K562 (cell line): Measurements from ENCODE around the gene TPGS1. TPM values are rescaled to one million over a fixed set of nuclear protein-coding genes. Genes with fewer than 3 reads are reported as not detected.

Experiments
- AFF4 ChIP-seq: sonication (generic); formaldehyde crosslinking; IDR thresholded peaks from 2 replicates; pipeline ENCODE4 v1.8.0; 2023; ENCODE audit warnings: mild to moderate bottlenecking, missing genetic modification reagents
- CHD4 ChIP-seq: fragments of 200-600 bp; sonication (generic); IDR thresholded peaks from 3 replicates; pipeline ENCODE4 v1.6.1; 2012; ENCODE audit warnings: low read depth, mild to moderate bottlenecking, mixed read lengths, low read length, inconsistent platforms; ENCODE audit not compliant: insufficient read depth, insufficient replicate concordance, poor library complexity, severe bottlenecking
- DPF2 ChIP-seq: fragments of 450-650 bp; IDR thresholded peaks from 2 replicates; pipeline ENCODE4 v1.6.1; 2016
- KLF16 ChIP-seq: IDR thresholded peaks from 2 replicates; pipeline ENCODE4 v1.6.1; 2016; ENCODE audit warnings: antibody characterized with exemption
- MECOM ChIP-seq: fragments of 250-450 bp; sonication (Bioruptor Pico); IDR thresholded peaks from 2 replicates; pipeline ENCODE4 v1.8.0; 2022; ENCODE audit warnings: inconsistent platforms
- MLLT1 ChIP-seq, 2 experiments: fragments of 450-650 bp; IDR thresholded peaks; 2 replicates each; pipeline ENCODE4 v1.6.1; 2016
- NCOA1 ChIP-seq: fragments of 450-650 bp; IDR thresholded peaks from 2 replicates; pipeline ENCODE4 v1.6.1; 2016; ENCODE audit warnings: low read depth
- OTX1 ChIP-seq: fragments of 450-650 bp; formaldehyde crosslinking; IDR thresholded peaks from 2 replicates; pipeline ENCODE4 v1.4.0; 2022; ENCODE audit warnings: mild to moderate bottlenecking
- POLR3A ChIP-seq: IDR thresholded peaks from 2 replicates; pipeline ENCODE4 v1.6.1; 2011; ENCODE audit warnings: borderline replicate concordance, mild to moderate bottlenecking, moderate library complexity; ENCODE audit not compliant: insufficient read length, insufficient read depth; ENCODE audit errors: extremely low read depth
- RAD51 ChIP-seq: fragments of 450-650 bp; IDR thresholded peaks from 2 replicates; pipeline ENCODE4 v1.7.1; 2016; ENCODE audit warnings: low read depth, mild to moderate bottlenecking, borderline replicate concordance
- RBM22 ChIP-seq: fragments of 200-400 bp; formaldehyde crosslinking; IDR thresholded peaks from 2 replicates; pipeline ENCODE4 v1.6.1; 2018; ENCODE audit warnings: low read length, low read depth; ENCODE audit not compliant: poor library complexity, severe bottlenecking
- TEAD2 ChIP-seq: fragments of 450-650 bp; IDR thresholded peaks from 2 replicates; pipeline ENCODE4 v1.6.1; 2016; ENCODE audit warnings: missing genetic modification characterization, control low read depth, missing compliant biosample characterization
- ZNF699 ChIP-seq: fragments of 250-450 bp; sonication (Bioruptor Pico); IDR thresholded peaks from 2 replicates; pipeline ENCODE4 v1.8.0; 2021; ENCODE audit warnings: mild to moderate bottlenecking, moderate library complexity; ENCODE audit not compliant: insufficient replicate concordance
- polyA plus RNA-seq, 8 experiments: library from polyadenylated mRNA; depleted of rRNA in 4 of 8; stranded (reverse) in 5 of 8; unstranded in 3 of 8; fragments of >200 nt; fragmentation: Nextera tagmentation in 2 of 8; fragmentation: Illumina TruSeq in 1 of 8; extraction: Ambion mirVana in 2 of 8; extraction: Trizol in 1 of 8; gene quantifications; 2 replicates each; pipeline versions ENCODE4 v1.2.1 to v1.2.3, GENCODE V29; 2011 to 2014; ENCODE audit warnings: inconsistent platforms in 1 of 8, missing spikeins in 1 of 8
- total RNA-seq, 7 experiments: library from RNA; depleted of rRNA in 6 of 7; stranded (reverse); fragments of >200 nt in 6 of 7; fragmentation: Illumina TruSeq in 2 of 7; extraction: Trizol in 2 of 7; gene quantifications; 2 replicates each; pipeline versions ENCODE4 v1.2.1 to v1.2.3, GENCODE V29; 2011 to 2021; ENCODE audit warnings: low replicate concordance in 1 of 7
- TF ChIP-seq, protein P1 (sequence below): fragments of 450-650 bp; IDR thresholded peaks from 2 replicates; pipeline ENCODE4 v1.6.1; 2018; ENCODE audit warnings: mild to moderate bottlenecking, low read depth; ENCODE audit not compliant: partially characterized antibody
- TF ChIP-seq, protein P2 (sequence below): IDR thresholded peaks from 2 replicates; pipeline ENCODE4 v1.6.1; 2011; ENCODE audit warnings: borderline replicate concordance, low read depth, mild to moderate bottlenecking, moderate library complexity, low read length; ENCODE audit not compliant: insufficient read depth, poor library complexity, severe bottlenecking
- TF ChIP-seq, protein P3 (sequence below): fragments of 250-450 bp; sonication (Bioruptor Pico); IDR thresholded peaks from 2 replicates; pipeline ENCODE4 v1.8.0; 2021; ENCODE audit warnings: mild to moderate bottlenecking, moderate library complexity

The TPGS1 gene
- total and polyA plus RNA-seq, 9 of the 15 experiments (the other 6 are each of a cell fraction or from before 2014, with no cell fraction given), result 0.30 to 31.6 (median 1.2) TPM; not detected in 2

GRCh38 chr19:495402-496111, 11.7 kb upstream of the TPGS1 start (continued):
- no peak for TF ChIP-seq RBM22
- TF ChIP-seq MLLT1 (IDR thresholded peaks at IDR 0.05), result no peak
- TF ChIP-seq DPF2, result no peak
- TF ChIP-seq TEAD2 (tag), result no peak
- TF ChIP-seq KLF16, result peak; percentile 54; the same call in 1 of the 2 replicates
- TF ChIP-seq ZNF699, result no peak
- TF ChIP-seq NCOA1, result no peak
- TF ChIP-seq, protein P1, sequence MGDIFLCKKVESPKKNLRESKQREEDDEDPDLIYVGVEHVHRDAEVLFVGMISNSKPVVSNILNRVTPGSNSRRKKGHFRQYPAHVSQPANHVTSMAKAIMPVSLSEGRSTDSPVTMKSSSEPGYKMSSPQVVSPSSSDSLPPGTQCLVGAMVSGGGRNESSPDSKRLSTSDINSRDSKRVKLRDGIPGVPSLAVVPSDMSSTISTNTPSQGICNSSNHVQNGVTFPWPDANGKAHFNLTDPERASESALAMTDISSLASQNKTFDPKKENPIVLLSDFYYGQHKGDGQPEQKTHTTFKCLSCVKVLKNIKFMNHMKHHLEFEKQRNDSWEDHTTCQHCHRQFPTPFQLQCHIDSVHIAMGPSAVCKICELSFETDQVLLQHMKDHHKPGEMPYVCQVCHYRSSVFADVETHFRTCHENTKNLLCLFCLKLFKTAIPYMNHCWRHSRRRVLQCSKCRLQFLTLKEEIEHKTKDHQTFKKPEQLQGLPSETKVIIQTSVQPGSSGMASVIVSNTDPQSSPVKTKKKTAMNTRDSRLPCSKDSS, result peak; percentile 20
- TF ChIP-seq, protein P2, sequence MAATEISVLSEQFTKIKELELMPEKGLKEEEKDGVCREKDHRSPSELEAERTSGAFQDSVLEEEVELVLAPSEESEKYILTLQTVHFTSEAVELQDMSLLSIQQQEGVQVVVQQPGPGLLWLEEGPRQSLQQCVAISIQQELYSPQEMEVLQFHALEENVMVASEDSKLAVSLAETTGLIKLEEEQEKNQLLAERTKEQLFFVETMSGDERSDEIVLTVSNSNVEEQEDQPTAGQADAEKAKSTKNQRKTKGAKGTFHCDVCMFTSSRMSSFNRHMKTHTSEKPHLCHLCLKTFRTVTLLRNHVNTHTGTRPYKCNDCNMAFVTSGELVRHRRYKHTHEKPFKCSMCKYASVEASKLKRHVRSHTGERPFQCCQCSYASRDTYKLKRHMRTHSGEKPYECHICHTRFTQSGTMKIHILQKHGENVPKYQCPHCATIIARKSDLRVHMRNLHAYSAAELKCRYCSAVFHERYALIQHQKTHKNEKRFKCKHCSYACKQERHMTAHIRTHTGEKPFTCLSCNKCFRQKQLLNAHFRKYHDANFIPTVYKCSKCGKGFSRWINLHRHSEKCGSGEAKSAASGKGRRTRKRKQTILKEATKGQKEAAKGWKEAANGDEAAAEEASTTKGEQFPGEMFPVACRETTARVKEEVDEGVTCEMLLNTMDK, result no peak
- no peak for TF ChIP-seq MECOM
- TF ChIP-seq, protein P3, sequence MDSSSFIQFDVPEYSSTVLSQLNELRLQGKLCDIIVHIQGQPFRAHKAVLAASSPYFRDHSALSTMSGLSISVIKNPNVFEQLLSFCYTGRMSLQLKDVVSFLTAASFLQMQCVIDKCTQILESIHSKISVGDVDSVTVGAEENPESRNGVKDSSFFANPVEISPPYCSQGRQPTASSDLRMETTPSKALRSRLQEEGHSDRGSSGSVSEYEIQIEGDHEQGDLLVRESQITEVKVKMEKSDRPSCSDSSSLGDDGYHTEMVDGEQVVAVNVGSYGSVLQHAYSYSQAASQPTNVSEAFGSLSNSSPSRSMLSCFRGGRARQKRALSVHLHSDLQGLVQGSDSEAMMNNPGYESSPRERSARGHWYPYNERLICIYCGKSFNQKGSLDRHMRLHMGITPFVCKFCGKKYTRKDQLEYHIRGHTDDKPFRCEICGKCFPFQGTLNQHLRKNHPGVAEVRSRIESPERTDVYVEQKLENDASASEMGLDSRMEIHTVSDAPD (CRISPR knock-in tag), result no peak
- peak; percentile 35 for TF ChIP-seq CHD4
- TF ChIP-seq OTX1 (CRISPR knock-in tag), result no peak
- TF ChIP-seq RAD51, result no peak
- no peak for TF ChIP-seq AFF4 (CRISPR knock-in tag)
- TF ChIP-seq POLR3A, result no peak
